ENCODE results near the gene DENND2A. TPM values are rescaled to one million over a fixed set of nuclear protein-coding genes. Genes with fewer than 3 reads are reported as not detected.
"Not testable (repeated sequence)": the region's sequence is repeated elsewhere in the genome, so short reads cannot be mapped to it uniquely, and the experiment has no call there.

The DENND2A gene
- total and polyA plus RNA-seq, 2 donors (not counting 1 experiment from before 2014, with no cell fraction given) = 30.6 to 39.0 TPM

GRCh38 chr7:140533394-140533872 is 107.2 kb downstream of the DENND2A start:
- TF ChIP-seq CTCF (conservative IDR thresholded peaks at IDR 0.05 in 1 of 2, IDR thresholded peaks at IDR 0.05 in 1 of 2; ENCODE audit: low read depth in 1 of 2, low read length in 2 of 2) (no peak), EZH2 (IDR thresholded peaks at IDR 0.05; ENCODE audit: low read length, missing control alignments) (no peak)
- H3K9me3 ChIP-seq (ENCODE audit: control insufficient read depth, insufficient read depth, low read depth, low read length) = no peaks in the 10 kb centered on the region
- peaks cover 3% of the 10 kb centered on the region for H3K36me3 ChIP-seq (ENCODE audit: control insufficient read depth, insufficient read depth, low read length)
- no peak for DNase-seq (ENCODE audit: low read depth in 2 of 2)
- H2AFZ ChIP-seq (ENCODE audit: low read length) = no peak overlapping the region
- H3K27ac ChIP-seq (ENCODE audit: insufficient read depth, low read length) = no peak overlapping the region
- no peaks in the 10 kb centered on the region for H3K27me3 ChIP-seq (ENCODE audit: control insufficient read depth, insufficient read depth, low read length)
- no peak overlapping the region for H3K4me2 ChIP-seq (ENCODE audit: extremely low read depth, insufficient read depth, low read length)
- peaks cover 14% of the 10 kb centered on the region for H3K4me1 ChIP-seq (ENCODE audit: control insufficient read depth, extremely low read depth, insufficient read depth, low read length)
- H3K9ac ChIP-seq (ENCODE audit: insufficient read depth, low read length) = no peak overlapping the region
- H3K79me2 ChIP-seq (ENCODE audit: control insufficient read depth, insufficient read depth, low read length) = no peaks in the 10 kb centered on the region
- no peaks in the 10 kb centered on the region for H4K20me1 ChIP-seq (ENCODE audit: control insufficient read depth, extremely low read depth, insufficient read depth, low read length)
- H3K4me3 ChIP-seq (replicated peaks in 1 of 4; ENCODE audit: control extremely low read depth in 1 of 4, insufficient read depth in 1 of 4, low read depth in 3 of 4, low read length in 4 of 4) = no peak overlapping the region

- not testable (repeated sequence) for H3K4me3 ChIP-seq (replicated peaks in 1 of 4; ENCODE audit: control extremely low read depth in 1 of 4, insufficient read depth in 1 of 4, low read depth in 3 of 4, low read length in 4 of 4); H3K36me3 ChIP-seq (ENCODE audit: control insufficient read depth, insufficient read depth, low read length); DNase-seq (ENCODE audit: low read depth in 2 of 2); H3K4me1 ChIP-seq (ENCODE audit: control insufficient read depth, extremely low read depth, insufficient read depth, low read length); H3K27ac ChIP-seq (ENCODE audit: insufficient read depth, low read length); H4K20me1 ChIP-seq (ENCODE audit: control insufficient read depth, extremely low read depth, insufficient read depth, low read length); H3K4me2 ChIP-seq (ENCODE audit: extremely low read depth, insufficient read depth, low read length); H3K79me2 ChIP-seq (ENCODE audit: control insufficient read depth, insufficient read depth, low read length); H2AFZ ChIP-seq (ENCODE audit: low read length); H3K27me3 ChIP-seq (ENCODE audit: control insufficient read depth, insufficient read depth, low read length); H3K9ac ChIP-seq (ENCODE audit: insufficient read depth, low read length); H3K9me3 ChIP-seq (ENCODE audit: control insufficient read depth, insufficient read depth, low read depth, low read length)
Measured at GRCh38 chr7:140529428-140529827, 111.2 kb downstream of the DENND2A start.

GRCh38 chr7:140526787-140527664 is 113.6 kb downstream of the DENND2A start:
- Histone ChIP-seq H2AFZ (ENCODE audit: low read length) (no peak overlapping the region), H3K9ac (ENCODE audit: insufficient read depth, low read length) (no peak overlapping the region), H3K4me1 (ENCODE audit: control insufficient read depth, extremely low read depth, insufficient read depth, low read length) (no peaks in the 10 kb centered on the region), H3K9me3 (ENCODE audit: control insufficient read depth, insufficient read depth, low read depth, low read length) (no peaks in the 10 kb centered on the region), H3K4me3 (replicated peaks in 1 of 4; ENCODE audit: control extremely low read depth in 1 of 4, insufficient read depth in 1 of 4, low read depth in 3 of 4, low read length in 4 of 4) (no peak overlapping the region), H3K27me3 (ENCODE audit: control insufficient read depth, insufficient read depth, low read length) (no peaks in the 10 kb centered on the region), H3K36me3 (ENCODE audit: control insufficient read depth, insufficient read depth, low read length) (peaks cover 7% of the 10 kb centered on the region), H3K27ac (ENCODE audit: insufficient read depth, low read length) (no peak overlapping the region), H4K20me1 (ENCODE audit: control insufficient read depth, extremely low read depth, insufficient read depth, low read length) (no peaks in the 10 kb centered on the region), H3K79me2 (ENCODE audit: control insufficient read depth, insufficient read depth, low read length) (no peaks in the 10 kb centered on the region), H3K4me2 (ENCODE audit: extremely low read depth, insufficient read depth, low read length) (no peak overlapping the region)
- TF ChIP-seq CTCF (conservative IDR thresholded peaks at IDR 0.05 in 1 of 2, IDR thresholded peaks at IDR 0.05 in 1 of 2; ENCODE audit: low read depth in 1 of 2, low read length in 2 of 2) (no peak), EZH2 (IDR thresholded peaks at IDR 0.05; ENCODE audit: low read length, missing control alignments) (no peak)
- DNase-seq (ENCODE audit: low read depth in 2 of 2) = peak in 1 of 2 donors; percentile 66

Data from fibroblast of lung (primary cell).